Osteocyte (in vitro differentiated cells): ENCODE measurements around the gene DAAM1. TPM values are rescaled to one million over a fixed set of nuclear protein-coding genes. Genes with fewer than 3 reads are reported as not detected.

Experiments used
- DNase-seq: peaks from one replicate; pipeline ENCODE4 v3.0.0; 2021; ENCODE audit warnings: mixed read lengths; ENCODE audit not compliant: unreplicated experiment; ENCODE audit errors: extremely low spot score
- H3K27ac Mint-ChIP-seq: one replicate; pipeline ENCODE4 v1.8.0; 2021; ENCODE audit warnings: mild to moderate bottlenecking, mixed read lengths; ENCODE audit not compliant: unreplicated experiment
- H3K27me3 Mint-ChIP-seq: one replicate; pipeline ENCODE4 v1.8.0; 2021; ENCODE audit warnings: mixed read lengths; ENCODE audit not compliant: unreplicated experiment
- H3K36me3 Mint-ChIP-seq: one replicate; pipeline ENCODE4 v1.8.0; 2021; ENCODE audit warnings: mixed read lengths; ENCODE audit not compliant: unreplicated experiment
- H3K4me1 Mint-ChIP-seq: one replicate; pipeline ENCODE4 v1.8.0; 2021; ENCODE audit warnings: mixed read lengths; ENCODE audit not compliant: unreplicated experiment
- H3K4me3 Mint-ChIP-seq: one replicate; pipeline ENCODE4 v1.8.0; 2021; ENCODE audit warnings: mild to moderate bottlenecking, moderate library complexity, mixed read lengths; ENCODE audit not compliant: unreplicated experiment
- H3K9me3 Mint-ChIP-seq: one replicate; pipeline ENCODE4 v1.8.0; 2021; ENCODE audit warnings: mixed read lengths; ENCODE audit not compliant: unreplicated experiment
- CTCF ChIP-seq: fragments of 200-600 bp; sonication (generic); IDR thresholded peaks from 2 replicates; pipeline ENCODE4 v1.5.0; 2021; ENCODE audit warnings: antibody characterized with exemption, mild to moderate bottlenecking, moderate library complexity
- total RNA-seq: library from RNA; stranded (reverse); gene quantifications from 2 replicates; pipeline ENCODE4 v1.2.1, GENCODE V29; 2021

DAAM1 gene
- total RNA-seq, 1 donor from 2014 or later, result 22.8 TPM

- no peak overlapping the region for H3K27ac Mint-ChIP-seq
- peaks cover 3% of the 10 kb centered on the region for H3K36me3 Mint-ChIP-seq
- no peaks in the 10 kb centered on the region for H3K9me3 Mint-ChIP-seq
- H3K27me3 Mint-ChIP-seq, result no peaks in the 10 kb centered on the region
- DNase-seq, result no peak
- TF ChIP-seq CTCF, result no peak
- peaks cover 20% of the 10 kb centered on the region for H3K4me1 Mint-ChIP-seq
- no peak overlapping the region for H3K4me3 Mint-ChIP-seq
Measured at GRCh38 chr14:59316151-59316830, 127.8 kb downstream of the DAAM1 start.

GRCh38 chr14:59317346-59317745 is 128.9 kb downstream of the DAAM1 start:
- no peak overlapping the region for H3K4me3 Mint-ChIP-seq
- H3K27ac Mint-ChIP-seq, result no peak overlapping the region
- DNase-seq, result no peak
- no peaks in the 10 kb centered on the region for H3K9me3 Mint-ChIP-seq
- H3K27me3 Mint-ChIP-seq, result no peaks in the 10 kb centered on the region
- H3K36me3 Mint-ChIP-seq, result peaks cover 5% of the 10 kb centered on the region
- TF ChIP-seq CTCF, result no peak
- peaks cover 24% of the 10 kb centered on the region for H3K4me1 Mint-ChIP-seq

- no peaks in the 10 kb centered on the region for H3K27me3 Mint-ChIP-seq
- H3K36me3 Mint-ChIP-seq, result peaks cover 5% of the 10 kb centered on the region
- no peak overlapping the region for H3K4me3 Mint-ChIP-seq
- H3K4me1 Mint-ChIP-seq, result peaks cover 22% of the 10 kb centered on the region
- TF ChIP-seq CTCF, result no peak
- no peaks in the 10 kb centered on the region for H3K9me3 Mint-ChIP-seq
- DNase-seq, result no peak
- no peak overlapping the region for H3K27ac Mint-ChIP-seq
Measured at GRCh38 chr14:59317798-59318505, 129.5 kb downstream of the DAAM1 start.

- Mint-ChIP-seq H3K27me3 (no peaks in the 10 kb centered on the region), H3K4me3 (no peak overlapping the region), H3K9me3 (no peaks in the 10 kb centered on the region), H3K27ac (no peak overlapping the region), H3K36me3 (peaks cover 5% of the 10 kb centered on the region), H3K4me1 (peaks cover 17% of the 10 kb centered on the region)
- no peak for TF ChIP-seq CTCF
- no peak for DNase-seq
Measured at GRCh38 chr14:59318908-59319307, 130.4 kb downstream of the DAAM1 start.

- no peaks in the 10 kb centered on the region for H3K9me3 Mint-ChIP-seq
- peaks cover 17% of the 10 kb centered on the region for H3K4me1 Mint-ChIP-seq
- DNase-seq, result no peak
- no peak for TF ChIP-seq CTCF
- peaks cover 3% of the 10 kb centered on the region for H3K36me3 Mint-ChIP-seq
- no peaks in the 10 kb centered on the region for H3K27me3 Mint-ChIP-seq
- H3K4me3 Mint-ChIP-seq, result no peak overlapping the region
- peak overlapping the region; percentile 83 for H3K27ac Mint-ChIP-seq
Measured at GRCh38 chr14:59320361-59320760, 131.9 kb downstream of the DAAM1 start.
